NCI-H748 treated with DMSO at 0.1 percent for 48 hours (cell line): Measurements from ENCODE around the gene C2orf49.

ENCODE experiments used
- DNase-seq: peaks from one replicate; lab custom pipeline; 2025; lab: John Stamatoyannopoulos, UW

Gene C2orf49

GRCh38 chr2:105337122-105338019, at the start of gene C2orf49:
TSS of gene C2orf49 (plus strand) at chr2:105337540. CDS start at chr2:105337588, 48 bp downstream.
- peak; percentile 64 for DNase-seq

- no peak for DNase-seq
Observed at GRCh38 chr2:105287692-105288091, 49.6 kb upstream of the C2orf49 start.

DNA sequence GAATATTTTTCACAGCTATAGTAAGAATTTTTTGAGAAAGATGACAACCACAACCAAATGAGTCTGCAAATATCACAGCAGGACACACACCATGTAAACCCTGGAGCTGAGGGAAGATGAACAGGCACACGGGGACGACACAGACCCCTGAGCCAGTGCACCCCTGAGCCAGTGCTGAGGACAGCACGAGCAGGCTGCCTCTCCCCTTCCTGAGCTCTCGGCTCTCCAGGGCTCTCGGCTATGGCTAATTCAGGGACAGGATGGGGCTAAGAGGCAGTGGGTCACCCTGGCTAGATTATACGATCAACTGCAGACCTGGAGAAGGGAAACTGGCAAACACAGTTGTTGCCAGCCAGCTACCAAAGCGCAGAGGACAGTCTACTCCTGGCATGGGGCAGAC, 49.2 kb upstream of the C2orf49 start:
- DNase-seq = no peak

GRCh38 chr2:105290981-105291660, 46.2 kb upstream of the C2orf49 start:
- DNase-seq = no peak

GRCh38 chr2:105291981-105292380, 45.4 kb upstream of the C2orf49 start:
- no peak for DNase-seq

DNA sequence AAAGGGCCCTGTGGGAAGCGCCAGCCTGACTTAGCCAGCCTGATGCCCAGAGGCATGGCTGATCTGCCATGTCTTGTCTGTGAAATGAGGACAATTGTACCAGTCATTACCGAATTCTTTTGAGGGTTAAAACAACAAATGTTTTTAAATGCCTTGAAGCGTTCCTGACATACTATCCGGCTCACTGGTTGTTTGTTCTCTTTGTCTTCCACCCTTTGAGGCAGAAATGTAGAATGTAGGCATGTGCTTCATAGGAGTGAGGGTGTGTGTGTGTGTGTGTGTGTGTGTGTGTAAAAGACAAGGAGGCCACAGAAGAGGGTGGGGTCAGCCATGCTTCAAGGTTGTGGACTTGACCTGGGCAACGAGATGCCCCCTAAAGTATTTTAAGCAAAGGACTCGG, 43.3 kb upstream of the C2orf49 start:
- DNase-seq = no peak

DNA sequence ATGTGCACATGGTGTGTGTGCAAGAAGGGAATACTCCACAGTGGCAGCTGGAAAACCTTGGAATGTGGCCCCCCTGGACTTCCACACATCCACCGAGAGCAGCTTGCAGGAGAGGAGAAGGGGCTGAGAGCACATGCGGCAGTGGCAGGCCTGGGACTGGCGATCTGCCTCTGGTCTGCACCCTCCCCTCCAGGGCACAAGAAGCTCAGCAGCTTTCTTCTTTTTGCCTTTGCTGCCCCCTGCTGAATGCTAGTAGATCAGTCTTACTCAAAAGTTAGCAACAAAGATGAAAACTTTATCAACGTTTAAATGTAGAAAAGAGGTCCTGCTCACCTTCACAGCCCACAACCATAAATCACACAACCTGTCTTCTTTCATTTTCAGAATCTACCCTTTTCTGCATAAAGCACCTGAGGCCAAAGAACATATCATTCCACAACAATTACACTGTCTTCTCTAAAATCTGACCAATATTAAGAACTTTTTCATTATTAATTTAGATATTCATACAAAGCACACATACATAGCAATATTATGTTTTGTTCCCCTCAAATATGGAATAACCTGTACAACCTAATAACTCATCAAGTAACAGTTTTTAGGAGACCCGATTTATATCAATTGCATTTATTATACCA, 42.4 kb upstream of the C2orf49 start:
- no peak for DNase-seq

DNA sequence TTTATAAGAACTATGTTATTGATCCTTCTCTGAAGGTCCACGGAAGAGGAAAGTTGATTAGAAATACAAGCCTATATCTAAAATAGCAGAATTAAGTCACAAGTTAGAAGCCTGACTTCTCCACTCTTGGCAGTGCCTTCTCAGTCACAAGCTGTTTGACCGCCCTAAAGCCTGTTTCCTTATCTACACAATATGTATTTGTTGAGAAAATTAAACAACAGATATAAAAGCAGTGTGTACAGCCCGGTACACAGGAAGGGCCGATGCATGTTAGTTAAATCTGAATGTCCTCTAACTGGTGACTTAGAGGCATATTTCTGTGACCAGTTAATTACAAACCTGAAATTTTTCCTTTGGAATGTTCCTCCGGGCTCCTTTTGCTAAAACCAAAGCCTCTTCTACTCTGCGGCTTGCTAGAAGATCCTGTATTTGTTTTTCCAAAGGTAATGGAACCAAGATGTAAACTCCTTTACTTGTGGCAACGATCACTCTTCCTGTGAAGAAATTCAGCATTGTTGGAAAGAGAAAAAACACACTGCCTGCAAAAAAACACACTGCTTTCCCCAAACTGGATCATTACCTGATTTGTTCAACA, 41.2 kb upstream of the C2orf49 start:
- no peak for DNase-seq

- DNase-seq = no peak
Observed at GRCh38 chr2:105297216-105297615, 40.1 kb upstream of the C2orf49 start.

DNA sequence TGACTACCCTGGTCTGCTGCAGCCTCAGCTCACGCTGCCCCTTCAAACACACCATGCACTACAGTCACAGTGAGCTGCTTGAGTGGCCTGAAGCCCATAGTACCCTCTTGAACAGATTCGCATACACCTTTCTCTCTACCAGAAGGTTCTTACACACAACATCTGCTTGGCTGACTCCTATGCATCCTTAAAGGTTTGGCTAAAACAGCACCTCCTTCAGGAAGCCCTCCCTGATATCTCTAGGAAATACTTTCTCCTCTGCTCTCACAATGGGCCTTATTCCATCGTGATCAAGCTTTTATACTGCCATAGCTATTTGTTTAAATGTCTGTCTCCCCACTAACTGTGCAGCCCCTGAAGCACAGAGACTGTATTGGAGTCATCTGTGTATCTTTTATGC, 39.3 kb upstream of the C2orf49 start:
- no peak for DNase-seq

DNA sequence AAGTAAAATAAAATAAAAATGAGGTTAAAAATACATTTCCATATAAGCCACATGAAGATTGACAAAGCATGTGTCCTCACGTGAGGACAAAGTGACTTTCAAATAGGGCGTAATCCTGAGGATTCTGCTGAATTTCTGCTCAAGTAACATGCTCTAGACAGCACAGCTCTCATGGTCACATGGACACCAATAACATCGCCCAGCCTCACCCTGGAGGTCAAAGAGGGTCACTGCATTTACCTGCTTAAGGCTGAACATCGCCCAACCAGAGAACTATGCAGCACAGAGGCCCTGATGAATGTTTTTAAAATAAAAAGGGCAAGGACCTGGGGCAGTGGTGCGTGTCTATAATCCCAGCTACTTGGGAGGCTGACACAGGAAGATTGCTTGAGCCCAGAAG, 38.0 kb upstream of the C2orf49 start:
- no peak for DNase-seq

DNA sequence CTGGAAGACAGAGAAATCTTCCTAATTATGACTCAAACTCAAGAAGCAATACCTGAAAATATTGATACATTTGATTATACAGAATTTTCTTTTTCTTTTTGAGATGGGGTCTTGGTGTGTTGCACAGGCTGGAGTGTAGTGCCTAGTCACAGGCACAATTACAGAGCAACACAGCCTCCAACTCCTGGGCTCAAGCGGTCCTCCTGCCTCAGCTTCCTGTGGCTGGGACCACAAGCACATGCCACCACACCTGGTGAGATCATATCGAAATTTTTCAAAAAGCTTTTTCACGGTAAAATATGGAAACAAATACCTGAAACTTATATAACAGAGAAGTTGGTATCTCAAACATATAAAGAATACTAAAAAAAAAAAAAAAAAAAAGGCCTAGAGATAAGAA, 35.7 kb upstream of the C2orf49 start:
- no peak for DNase-seq

DNA sequence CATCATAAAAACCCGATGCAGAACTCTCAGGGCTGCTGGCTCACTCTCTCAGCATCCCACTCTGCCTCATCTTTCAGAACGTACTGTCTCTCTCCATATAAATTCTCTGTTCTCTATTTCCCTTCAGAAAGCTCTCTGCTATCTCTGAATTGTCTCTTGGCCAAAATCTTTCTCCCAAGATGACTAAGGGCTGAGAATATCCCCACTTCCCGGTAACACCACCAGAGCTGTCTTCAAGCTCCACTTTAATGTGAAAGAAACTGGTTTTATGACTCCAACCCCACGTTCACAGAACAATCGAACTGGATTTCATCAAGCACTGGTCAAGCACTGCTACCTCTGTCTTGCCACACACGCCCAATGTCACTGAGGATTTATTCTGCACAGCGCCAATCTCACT, 30.2 kb upstream of the C2orf49 start:
- DNase-seq = no peak

GRCh38 chr2:105307550-105307949, 29.8 kb upstream of the C2orf49 start:
- no peak for DNase-seq

- DNase-seq = no peak
Observed at GRCh38 chr2:105307962-105308361, 29.4 kb upstream of the C2orf49 start.

- no peak for DNase-seq
Observed at GRCh38 chr2:105308382-105309146, 28.8 kb upstream of the C2orf49 start.

- DNase-seq = no peak
Observed at GRCh38 chr2:105309147-105309545, 28.2 kb upstream of the C2orf49 start.

- DNase-seq = no peak
Observed at GRCh38 chr2:105313877-105314276, 23.5 kb upstream of the C2orf49 start.

- no peak for DNase-seq
Observed at GRCh38 chr2:105315314-105315713, 22.0 kb upstream of the C2orf49 start.

GRCh38 chr2:105317937-105318336, 19.4 kb upstream of the C2orf49 start:
- DNase-seq = no peak

- DNase-seq = no peak
Observed at GRCh38 chr2:105320651-105321215, 16.6 kb upstream of the C2orf49 start.
